HK-2 (cell line): ENCODE measurements around the gene RTKN.
"Not testable (repeated sequence)": the region's sequence is repeated elsewhere in the genome, so short reads cannot be mapped to it uniquely, and the experiment has no call there.

Experiments used
- DNase-seq: peaks from one replicate; pipeline ENCODE4 v3.0.0-alpha.2; 2018; ENCODE audit not compliant: unreplicated experiment

The RTKN gene

DNA sequence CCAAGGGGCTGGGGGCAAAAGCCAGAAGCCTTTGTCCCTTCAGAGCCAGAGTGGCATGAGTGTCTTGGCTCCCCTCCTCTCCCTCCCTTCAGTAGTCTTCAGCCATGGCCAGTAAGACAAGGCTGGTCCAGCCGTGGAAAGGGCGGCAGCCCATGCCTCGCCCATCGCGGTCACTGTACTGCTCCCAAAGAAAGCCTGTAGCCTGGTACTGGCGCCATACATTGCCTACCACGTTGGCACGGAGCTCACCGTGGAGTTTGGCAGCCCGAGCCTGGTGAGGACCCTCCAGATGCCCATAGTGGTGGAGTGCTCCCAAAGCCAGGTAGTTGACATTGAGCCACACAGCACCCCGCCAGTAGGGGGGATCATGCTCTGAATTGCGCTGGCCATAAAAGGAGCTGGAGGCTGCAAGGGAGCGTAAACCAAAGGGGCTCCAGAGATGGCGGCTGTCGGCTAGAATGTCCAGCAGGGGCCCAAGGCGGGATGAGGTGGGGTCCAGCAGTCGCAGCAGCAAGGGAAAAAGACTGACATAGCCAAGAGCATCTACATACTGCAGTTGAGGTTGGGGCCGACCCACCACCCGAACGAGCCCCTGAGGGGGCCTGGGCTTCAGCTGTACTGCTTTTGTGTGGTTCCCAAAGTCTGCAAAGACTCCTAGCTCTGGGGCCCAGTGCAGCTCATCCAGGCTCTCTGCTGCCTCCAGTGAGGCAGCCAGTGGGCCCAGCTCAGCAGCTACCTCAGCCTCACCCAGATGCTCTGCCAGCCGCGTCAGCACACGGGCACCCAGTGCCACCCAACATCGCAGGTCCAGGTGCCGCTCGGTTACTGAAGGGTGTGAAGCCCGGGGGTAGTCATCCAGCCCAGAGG is 19.7 kb upstream of the RTKN start:
- DNase-seq, result no peak

DNA sequence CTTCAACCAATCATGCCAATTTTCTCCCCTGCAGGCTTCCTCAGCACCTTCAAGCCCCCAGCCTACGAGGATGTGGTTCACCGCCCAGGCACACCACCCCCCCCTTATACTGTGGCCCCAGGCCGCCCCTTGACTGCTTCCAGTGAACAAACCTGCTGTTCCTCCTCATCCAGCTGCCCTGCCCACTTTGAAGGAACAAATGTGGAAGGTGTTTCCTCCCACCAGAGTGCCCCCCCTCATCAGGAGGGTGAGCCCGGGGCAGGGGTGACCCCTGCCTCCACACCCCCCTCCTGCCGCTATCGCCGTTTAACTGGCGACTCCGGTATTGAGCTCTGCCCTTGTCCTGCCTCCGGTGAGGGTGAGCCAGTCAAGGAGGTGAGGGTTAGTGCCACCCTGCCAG is 18.4 kb upstream of the RTKN start:
- not testable (repeated sequence) for DNase-seq

DNA sequence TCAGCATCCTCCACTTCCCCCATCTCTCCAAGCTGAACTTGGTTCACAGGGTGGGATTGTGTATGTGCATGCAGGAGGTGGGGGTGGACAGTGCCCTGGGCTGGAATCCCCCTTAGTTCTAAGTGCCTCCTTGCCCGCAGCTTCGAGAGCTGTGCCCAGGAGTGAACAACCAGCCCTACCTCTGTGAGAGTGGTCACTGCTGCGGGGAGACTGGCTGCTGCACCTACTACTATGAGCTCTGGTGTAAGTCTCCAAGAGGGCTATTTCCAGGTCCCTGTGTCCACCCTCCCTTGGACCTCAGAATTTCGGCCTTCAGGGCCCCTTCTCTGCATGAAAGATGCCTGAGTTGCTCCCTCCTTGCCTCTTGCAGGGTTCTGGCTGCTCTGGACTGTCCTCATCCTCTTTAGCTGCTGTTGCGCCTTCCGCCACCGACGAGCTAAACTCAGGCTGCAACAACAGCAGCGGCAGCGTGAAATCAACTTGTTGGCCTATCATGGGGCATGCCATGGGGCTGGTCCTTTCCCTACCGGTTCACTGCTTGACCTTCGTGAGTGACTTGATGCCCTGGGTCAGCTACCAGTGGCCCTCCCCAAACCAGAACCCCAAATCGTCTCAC is 17.9 kb upstream of the RTKN start:
- not testable (repeated sequence) for DNase-seq

DNA sequence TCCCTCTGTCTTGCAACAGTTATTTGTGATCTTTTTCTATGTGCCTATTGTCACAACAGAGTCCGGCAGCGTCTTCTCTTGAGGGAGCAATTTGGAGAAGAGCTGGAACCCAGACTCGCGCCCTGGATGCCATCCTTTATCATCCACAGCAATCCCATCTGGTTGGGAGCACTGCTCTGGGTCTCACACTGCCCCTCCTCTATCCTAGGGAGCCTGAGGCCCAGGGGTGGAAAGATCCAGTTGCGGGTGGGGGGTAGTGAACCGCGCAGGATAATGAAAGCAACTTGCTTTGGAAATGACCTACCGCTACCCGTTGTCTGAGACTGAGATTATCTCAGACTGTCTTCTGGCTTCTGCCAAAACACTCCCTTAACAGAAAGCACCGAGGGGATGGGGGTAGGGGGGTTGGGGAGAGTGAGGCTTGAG is 17.2 kb upstream of the RTKN start:
- DNase-seq, result peak; percentile 35

DNA sequence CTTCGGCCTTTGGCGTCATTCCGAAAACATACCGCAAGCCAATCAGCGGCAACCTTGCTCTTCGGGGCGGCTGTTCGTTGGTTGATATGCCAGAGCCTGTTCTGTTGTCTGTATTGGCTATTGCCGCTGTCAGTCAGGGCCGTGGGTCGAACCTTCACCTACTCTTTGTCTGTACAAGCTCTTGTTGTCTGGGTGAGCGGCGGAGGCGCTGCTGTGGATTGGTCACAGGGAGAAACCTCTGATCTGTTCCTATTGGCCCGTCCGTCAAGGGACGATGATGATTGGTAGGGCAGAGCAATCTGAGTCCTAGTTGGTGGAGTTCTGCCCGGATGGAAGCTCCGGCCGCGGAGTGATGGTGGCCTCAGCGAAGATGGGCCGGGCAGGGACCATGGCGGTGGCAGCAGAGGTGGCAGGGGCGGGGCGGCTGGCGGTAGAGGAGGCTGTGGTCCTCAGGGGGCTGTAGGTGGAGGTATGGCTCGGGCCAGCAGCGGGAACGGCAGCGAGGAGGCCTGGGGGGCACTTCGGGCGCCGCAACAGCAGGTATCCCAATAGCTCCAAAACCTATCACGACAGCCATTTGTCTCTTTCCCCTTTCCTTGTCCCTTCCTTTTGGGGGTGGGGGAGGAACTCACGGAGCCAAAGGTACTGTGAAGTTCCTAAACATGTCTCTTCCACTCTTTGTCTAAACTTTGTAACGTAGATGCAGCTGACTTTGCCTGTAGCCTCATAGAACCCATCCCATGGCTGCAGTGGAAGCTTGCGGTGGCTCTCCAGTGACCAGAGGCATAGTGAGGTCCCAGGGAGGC is 16.6 kb upstream of the RTKN start, which contains the start of gene WBP1:
TSS of gene WBP1 (plus strand) at position 307 of the 806 bp plus-strand sequence. CDS start at position 472, 165 bp downstream.
- peak; percentile 100 for DNase-seq

DNA sequence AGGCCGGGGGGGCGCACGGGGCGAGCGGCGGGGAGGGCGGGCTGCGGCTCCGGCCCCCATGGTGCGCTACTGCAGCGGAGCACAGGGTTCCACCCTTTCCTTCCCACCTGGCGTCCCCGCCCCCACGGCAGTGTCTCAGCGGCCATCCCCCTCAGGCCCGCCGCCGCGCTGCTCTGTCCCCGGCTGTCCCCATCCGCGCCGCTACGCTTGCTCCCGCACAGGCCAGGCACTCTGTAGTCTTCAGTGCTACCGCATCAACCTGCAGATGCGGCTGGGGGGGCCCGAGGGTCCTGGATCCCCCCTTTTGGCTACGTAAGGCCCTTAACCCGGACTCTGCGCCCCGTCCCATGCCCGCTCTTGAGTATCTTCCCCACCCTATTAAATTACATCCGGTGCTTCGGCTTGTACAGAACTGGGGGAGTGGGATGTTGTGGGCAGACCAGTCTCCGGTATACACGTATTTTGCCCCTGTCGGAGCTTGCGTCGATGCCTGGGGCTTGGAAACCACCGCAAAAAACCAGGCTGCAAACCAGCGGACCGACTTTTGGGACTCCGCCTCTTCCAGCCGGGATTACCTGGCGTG is 15.9 kb upstream of the RTKN start:
- no peak for DNase-seq

DNA sequence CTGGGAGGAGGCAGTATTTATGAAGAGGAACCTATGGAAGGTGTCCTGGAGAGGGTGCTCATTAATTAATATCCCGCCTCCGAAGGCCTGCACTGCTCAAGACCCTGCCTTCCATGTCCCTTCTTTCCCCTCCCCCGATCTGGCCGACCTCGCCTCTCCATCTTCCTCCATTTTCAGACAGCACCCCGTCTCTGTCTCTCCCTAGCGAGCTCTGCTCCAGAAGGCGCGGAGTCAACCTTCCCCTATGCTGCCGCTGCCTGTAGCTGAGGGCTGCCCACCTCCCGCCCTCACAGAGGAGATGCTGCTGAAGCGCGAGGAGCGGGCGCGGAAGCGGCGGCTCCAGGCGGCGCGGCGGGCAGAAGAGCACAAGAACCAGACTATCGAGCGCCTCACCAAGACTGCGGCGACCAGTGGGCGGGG is 15.4 kb upstream of the RTKN start:
- peak; percentile 60 for DNase-seq

DNA sequence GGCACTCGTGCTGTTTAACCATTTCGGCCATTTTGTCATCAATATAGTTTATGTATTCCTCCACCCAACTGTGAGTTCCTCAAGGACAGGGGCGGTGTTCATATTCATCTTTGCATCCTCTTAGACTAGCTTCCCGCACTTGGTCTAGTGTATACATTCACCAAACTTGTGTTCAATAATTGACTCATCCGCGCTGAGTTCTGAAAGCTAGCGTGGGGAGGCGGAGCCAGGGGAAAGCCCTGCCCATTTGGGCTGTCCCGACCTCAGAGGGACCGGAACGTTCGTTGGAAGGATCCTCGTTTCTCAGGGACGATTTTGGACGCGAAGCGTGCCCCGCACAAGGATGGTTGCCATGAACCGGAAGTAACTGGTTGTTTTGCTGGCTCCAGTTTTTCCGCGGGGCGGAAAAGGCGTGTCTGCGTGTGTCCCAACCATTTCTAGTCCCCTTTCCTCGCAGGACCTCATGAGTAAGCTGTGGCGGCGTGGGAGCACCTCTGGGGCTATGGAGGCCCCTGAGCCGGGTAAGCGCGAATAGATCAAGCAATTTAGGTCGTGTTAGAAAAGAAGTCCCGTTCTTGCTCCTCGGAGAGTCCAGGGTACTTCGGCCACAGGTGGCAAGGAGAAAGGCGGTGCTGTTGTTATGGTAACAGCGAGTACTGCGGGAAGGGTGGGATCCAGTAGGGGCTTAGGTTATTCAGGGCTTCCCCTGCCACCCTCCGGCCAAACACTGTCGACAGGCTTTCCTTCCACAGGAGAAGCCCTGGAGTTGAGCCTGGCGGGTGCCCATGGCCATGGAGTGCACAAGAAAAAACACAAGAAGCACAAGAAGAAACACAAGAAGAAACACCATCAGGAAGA is 13.1 kb upstream of the RTKN start, which contains the start of gene INO80B:
TSS of gene INO80B (plus strand) at position 434 of the 858 bp plus-strand sequence. CDS start at position 464, 30 bp downstream.
- peak; percentile 98 for DNase-seq

DNA sequence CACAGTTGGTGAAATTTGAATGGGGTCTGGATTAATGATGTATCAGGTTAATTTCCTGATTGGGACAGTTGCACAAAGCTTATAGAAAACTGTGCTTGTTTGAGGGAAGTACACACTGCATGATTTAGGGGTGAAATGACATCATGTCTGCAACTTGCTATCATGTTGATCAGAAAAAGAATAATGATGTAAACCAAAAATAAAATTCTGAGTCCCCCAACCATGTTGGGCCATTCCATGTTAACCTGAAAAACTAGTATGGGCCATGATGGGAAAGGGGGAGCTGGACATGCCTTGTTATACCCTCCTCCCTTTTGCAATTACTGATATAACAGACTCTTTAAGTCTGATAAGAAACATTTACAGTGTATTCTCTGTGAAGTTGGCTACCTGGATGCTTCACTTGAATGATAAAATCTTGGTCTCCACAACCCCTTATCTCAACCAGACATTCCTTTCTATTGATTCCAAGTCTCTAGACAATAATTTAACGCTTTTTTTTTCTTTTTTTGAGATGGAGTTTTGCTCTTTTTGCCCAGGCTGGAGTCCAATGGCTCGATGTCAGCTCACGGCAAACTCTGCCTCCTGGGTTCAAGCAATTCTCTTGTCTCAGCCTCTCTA is 8.9 kb upstream of the RTKN start:
- DNase-seq, result no peak

DNA sequence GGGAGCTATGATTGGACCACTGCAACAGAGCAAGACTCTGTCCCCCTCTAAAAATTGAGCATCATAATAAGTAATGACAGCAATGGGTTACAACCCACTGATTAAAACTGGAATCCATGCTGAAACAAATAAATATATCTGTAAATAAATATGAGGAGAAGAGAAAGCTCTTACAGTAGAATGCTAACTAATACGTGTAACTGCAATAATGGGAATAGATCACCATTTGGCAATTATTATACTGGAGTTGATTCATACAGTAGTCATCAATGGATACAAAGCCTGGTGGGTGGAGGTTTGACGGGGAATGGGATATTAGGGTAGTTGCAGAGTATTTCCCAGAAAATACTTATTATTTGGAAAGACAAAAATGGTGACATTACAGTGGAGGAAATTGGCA is 7.0 kb upstream of the RTKN start:
- no peak for DNase-seq

DNA sequence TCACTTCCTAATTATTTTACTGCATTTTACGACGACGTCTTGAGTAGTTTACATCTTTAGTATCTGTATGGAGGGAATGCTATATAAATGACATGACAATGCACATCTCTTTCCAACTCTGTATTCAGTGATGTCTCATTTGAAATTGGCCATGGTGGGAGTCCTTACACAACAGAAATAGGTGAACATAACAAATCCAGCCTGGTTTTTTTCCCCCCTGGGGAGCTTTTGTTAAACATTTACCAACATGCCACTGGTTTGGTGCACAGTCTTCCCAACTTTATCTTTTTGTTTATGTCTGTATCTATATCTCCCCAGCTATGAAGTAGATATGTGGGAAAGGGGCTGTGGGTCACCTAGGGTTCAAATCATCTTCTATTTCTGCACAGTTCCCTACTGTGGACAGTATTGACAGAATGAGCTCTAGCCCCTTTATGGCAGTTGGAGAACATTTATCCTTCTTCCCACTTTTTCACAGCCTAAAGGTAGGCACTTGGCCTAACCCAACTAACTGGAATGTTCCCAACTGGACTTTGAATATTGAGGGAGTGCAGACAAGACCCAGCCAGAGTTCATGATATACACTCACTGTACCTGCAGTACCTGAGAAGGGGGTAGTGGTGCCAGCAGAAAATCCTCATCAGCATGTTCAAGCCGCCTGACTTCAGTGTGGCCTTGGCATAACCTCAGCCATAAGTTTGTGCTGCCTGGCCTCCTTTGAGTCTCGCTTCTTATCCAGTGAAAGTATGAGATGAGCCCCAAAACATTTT is 5.7 kb upstream of the RTKN start:
- DNase-seq, result no peak

DNA sequence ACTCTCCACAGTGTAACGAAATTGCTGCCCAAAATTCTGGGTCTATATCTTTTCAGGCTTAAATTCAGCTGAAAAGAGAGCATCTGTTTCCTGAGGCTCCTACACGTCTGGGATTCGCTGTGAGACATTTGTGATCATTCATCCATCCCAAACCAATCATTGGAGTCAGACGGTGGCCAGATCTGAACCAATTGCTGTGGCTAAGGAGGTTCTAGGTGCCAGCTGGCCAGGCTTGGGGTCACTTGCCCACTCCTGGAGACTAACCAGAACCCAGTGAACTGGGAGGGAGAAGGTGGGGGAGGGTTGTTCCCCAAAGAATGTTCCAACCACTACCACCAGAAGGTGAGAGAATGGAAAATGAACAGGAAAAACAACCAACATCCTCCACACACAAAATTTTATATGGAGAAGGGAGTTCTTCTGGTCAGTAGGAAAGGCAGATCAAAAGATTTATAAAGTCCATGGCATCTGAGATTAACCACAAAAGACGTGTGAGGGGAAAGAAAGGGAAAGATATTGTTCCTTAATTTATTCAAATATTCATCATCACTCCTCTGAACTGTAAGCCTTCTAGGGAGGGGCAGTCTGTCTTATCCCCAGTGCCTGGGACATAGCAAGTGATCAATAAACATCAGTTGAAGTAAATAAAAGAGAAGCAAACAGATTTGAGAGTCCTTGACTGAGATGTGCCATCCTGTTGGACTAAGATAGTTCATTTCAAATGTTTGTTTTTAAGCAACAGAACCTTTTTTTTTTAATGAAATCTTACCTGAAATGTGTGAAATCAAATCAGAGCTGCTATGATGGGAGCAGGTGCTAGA is 3.0 kb upstream of the RTKN start:
- DNase-seq, result no peak

DNA sequence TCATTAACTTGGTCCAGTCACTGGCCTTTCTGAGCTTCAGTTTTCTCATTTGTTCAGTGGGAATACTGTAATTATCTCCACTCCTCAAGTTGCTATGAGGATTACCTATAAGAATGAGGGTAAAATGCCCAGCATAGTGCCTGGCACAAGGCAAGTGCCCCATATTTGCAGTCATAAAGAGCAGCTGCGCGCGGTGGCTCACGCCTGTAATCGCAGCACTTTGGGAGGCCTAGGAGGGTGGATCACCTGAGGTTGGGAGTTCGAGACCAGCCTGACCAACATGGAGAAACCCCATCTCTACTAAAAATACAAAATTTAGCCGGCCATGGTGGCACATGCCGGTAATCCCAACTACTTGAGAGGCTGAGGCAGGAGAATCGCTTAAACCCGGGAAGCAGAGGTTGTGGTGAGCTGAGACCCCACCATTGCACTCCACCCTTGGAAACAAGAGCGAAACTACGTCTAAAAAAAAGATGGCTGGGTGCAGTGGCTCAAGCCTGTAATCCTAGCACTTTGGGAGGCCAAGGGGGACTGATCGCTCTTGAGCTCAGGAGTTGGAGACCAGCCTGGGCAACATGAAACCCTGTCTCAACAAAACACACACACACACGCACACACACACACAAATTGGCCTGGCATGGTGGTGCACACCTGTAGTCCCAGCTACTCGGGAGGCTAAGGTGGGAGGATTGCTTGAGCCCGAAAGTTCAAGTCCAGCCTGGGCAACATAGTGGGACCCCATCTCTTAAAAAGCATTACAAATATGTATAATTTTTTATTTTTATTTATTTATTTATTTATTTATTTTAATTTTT is 953 bp upstream of the RTKN start:
- not testable (repeated sequence) for DNase-seq

DNA sequence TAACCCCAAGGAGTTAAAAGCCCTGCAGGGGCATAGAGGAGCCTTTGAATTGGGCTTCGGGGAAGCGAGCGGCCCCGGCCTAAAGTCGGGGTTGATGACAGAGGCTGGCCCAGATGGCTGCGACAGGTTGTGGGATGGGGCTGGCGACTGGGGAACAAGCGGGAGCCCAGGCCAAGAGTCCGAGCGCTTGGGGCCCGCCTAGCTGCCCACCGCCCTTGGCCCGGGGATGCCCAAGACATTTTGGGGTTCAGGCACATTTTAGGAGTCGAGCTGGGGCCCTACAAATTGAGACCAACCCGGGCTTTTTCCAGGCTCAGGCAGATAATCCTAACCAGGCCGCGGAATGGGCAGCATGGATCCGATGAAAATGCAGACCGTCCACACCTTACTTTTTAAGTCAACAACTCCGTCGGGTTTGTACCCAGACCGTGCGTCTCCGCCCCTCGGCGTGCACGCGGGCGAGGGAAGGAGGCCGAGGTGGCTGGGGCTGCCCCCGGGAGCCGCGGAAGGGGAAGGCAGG is 507 bp downstream of the RTKN start:
- no peak for DNase-seq

DNA sequence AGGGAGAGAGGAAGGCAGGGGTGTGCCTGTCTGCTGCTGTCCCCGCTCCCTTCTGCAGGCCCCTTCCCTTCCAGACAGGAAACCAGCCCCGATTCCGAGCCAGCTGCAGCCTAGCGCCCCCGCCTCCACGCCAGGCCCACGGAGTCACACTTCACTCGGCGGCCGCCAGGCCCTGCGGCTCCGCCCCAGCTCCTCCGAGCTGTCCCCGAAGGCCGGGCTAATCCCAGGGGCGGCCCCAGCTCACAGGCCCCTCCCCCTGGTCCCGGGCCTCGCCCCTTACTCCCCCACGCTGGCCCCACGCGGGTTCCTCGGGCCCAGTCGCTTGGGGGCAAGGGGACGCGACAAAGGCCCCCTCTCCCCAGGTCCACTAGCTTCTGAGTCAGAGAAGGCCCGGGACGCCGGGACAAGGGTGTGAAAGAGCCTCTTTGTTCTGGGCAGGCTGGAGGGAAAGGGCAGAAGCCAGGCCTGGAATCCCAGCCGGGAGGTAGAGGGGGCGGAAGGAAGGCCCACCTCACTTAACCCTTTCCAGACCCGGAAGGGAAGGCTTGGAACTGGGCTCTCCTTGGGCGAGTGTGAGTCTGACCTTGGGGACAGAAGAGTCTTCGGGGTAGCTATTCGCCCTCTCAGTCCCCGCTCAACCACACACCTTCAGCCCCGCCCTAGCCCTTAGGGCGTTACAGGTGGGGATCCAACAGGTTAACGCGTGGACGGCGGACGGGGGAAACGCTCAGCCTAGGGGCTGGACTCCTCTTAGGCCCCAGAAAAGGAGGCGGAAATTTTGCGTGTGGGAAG is 1.2 kb downstream of the RTKN start:
- DNase-seq, result peak; percentile 88

DNA sequence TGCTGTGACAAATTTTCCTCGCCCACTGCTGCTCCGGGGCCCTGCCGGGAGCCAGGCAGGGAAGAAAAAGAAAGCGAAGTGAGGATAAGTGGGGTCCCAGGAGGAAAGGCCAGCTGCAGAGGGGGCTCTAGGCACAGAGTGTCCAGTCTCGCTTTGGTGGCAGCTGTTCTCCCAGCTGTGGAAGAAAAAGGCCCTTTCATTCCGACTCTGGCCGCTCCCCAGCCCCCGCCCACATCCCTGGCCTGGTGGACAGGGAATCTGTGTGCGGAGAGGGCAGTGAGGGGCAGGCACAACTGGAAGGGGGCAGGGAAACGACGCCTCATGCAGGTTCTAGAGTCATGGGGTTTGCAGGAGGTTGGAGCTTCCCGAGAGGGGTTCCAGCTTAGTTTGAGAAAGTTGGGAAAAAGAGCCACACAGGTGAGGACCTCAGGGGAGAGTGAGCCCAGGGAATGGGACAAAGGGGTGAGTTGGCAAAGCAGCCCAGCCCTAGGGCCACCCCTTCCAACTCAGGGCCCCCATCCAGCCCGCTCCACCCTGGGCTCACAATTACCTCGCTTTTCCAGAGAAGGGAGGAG is 1.8 kb downstream of the RTKN start:
- no peak for DNase-seq
